Measurements from ENCODE around the gene NBPF4. TPM values are rescaled to one million over a fixed set of nuclear protein-coding genes. Genes with fewer than 3 reads are reported as not detected.
"Not testable (repeated sequence)": the region's sequence is repeated elsewhere in the genome, so short reads cannot be mapped to it uniquely, and the experiment has no call there.

NBPF4 gene
- total RNA-seq, 2 experiments from 2014 or later = 0.15 TPM; not detected in 1

DNA sequence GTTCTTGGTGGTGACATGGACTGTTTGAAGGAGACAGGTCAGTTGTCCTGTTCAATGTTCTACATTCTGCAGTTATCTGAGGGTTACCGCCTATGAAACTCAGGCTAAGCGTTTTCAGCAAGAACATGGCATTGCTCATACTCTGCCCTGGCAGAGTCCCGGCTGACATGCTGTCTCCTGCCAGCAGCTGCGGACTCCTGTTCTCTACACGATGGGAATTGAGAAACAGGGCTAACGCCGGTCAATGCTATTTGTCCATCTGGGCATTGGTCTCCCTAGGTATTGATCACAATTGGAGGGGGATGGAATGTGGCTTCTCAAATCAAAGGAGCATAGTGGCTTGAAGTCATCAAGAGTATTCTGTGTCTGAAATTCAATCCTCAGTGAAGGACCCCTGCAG, 20.6 kb downstream of the NBPF4 start:
- H3K27ac Mint-ChIP-seq; H3K4me3 Mint-ChIP-seq; H3K36me3 Mint-ChIP-seq; CTCF ChIA-PET; DNase-seq; H3K4me1 Mint-ChIP-seq; ATAC-seq; H3K9me3 Mint-ChIP-seq (ENCODE audit: low read depth): not testable (repeated sequence)
- H3K27me3 Mint-ChIP-seq = peaks cover 13% of the 10 kb centered on the region

DNA sequence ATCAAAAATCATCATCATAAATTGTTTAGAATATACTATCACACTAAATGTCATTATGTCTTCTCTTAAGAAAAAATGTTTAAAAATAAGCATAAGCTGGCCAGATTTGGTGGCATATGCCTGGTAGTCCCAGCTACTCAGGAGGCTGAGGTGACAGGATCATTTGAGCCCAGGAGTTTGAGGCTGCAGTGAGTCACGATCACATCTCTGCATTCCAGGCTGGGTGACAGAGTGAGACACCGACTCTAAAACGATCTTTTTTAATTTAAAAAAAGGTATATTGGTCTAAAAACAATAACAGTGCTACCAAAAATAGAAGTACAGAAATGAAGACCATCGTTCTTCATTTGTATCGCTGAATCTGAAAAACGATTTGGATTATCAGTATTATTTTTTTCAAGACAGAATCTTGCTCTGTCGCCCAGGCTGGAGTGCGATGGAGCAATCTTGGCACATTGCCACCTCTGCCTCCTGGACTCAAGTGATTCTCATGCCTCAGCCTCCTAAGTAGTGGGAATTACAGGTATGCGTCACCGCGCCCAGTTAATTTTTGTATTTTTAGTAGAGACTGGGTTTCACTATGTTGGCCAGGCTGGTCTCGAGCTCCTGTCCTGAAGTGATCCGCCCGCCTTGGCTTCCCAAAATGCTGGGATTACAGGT, 26.2 kb downstream of the NBPF4 start:
- H3K4me1 Mint-ChIP-seq; DNase-seq; H3K27ac Mint-ChIP-seq; H3K9me3 Mint-ChIP-seq (ENCODE audit: low read depth); ATAC-seq; H3K36me3 Mint-ChIP-seq; H3K4me3 Mint-ChIP-seq; CTCF ChIA-PET: not testable (repeated sequence)
- H3K27me3 Mint-ChIP-seq = peaks cover 26% of the 10 kb centered on the region

DNA sequence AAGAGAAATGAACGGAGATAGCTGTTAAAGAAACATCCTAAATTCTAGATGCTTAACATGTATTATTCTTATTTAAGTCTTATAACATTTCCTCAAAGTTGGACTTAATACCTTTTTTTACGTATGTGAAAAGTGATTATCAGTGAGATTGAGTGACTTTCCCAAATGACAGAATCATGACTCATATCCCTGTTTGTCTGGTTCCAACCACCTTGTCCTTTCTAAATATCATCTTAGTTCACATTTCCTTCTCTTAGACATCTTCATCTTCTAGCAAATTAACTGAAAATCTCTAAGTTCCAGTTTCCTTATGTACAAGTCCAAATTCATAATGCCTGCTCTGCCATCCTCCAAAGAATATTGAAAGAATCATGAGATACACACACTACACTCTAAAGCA, 26.9 kb downstream of the NBPF4 start:
- ATAC-seq; H3K27ac Mint-ChIP-seq; DNase-seq; H3K4me3 Mint-ChIP-seq; H3K36me3 Mint-ChIP-seq; H3K4me1 Mint-ChIP-seq; H3K9me3 Mint-ChIP-seq (ENCODE audit: low read depth): not testable (repeated sequence)
- peaks cover 30% of the 10 kb centered on the region for H3K27me3 Mint-ChIP-seq
- CTCF ChIA-PET = interaction anchor here (1.1 kb wide), 1 partner anchor 427 kb away, joined by 3 read pairs; no protein-coding TSS in a partner anchor

DNA sequence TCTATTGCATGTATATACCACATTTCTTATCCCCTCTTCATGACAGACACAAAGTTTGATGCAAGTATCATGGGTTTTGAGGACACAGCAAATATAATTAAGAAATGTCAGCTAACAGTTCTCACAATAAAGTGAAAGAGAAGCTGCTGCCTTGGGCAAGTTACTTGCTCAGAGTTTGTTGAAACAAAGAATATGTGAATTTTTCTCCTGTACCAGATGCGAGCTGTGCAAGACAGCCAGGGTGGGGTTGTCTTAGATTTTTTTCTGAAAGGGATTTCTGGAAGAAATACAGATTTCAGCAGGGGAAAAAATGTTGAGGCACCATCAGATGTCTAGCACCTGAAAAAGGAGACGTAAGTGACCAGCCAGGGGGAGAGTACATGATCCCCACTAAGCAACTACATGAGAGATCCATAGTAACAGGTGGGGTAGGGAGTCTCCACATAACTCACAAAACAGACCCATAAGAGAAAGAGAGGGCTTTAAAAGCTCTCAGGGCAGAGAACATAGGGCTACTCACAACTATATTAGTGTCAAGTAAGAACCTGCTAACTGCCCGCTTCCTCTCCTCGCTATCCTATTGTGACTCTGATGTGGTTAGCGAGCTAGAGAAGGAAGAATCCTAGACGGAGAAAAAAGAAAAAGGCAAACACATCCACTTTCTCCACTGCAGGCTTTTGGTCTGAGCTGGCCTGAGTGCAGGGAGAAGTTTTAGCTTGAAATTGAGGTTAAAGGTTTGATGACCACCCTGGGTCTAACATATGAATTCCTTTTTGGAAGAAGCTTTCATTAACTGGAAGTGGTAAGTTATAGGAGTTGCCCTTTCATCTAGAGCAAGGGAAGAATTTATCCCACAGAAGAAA, 27.6 kb downstream of the NBPF4 start:
- not testable (repeated sequence) for DNase-seq; H3K27ac Mint-ChIP-seq; H3K9me3 Mint-ChIP-seq (ENCODE audit: low read depth); H3K36me3 Mint-ChIP-seq; H3K4me3 Mint-ChIP-seq; ATAC-seq; H3K4me1 Mint-ChIP-seq
- peaks cover 37% of the 10 kb centered on the region for H3K27me3 Mint-ChIP-seq
- CTCF ChIA-PET = interaction anchor here (1.1 kb wide), 1 partner anchor 427 kb away, joined by 3 read pairs; no protein-coding TSS in a partner anchor

DNA sequence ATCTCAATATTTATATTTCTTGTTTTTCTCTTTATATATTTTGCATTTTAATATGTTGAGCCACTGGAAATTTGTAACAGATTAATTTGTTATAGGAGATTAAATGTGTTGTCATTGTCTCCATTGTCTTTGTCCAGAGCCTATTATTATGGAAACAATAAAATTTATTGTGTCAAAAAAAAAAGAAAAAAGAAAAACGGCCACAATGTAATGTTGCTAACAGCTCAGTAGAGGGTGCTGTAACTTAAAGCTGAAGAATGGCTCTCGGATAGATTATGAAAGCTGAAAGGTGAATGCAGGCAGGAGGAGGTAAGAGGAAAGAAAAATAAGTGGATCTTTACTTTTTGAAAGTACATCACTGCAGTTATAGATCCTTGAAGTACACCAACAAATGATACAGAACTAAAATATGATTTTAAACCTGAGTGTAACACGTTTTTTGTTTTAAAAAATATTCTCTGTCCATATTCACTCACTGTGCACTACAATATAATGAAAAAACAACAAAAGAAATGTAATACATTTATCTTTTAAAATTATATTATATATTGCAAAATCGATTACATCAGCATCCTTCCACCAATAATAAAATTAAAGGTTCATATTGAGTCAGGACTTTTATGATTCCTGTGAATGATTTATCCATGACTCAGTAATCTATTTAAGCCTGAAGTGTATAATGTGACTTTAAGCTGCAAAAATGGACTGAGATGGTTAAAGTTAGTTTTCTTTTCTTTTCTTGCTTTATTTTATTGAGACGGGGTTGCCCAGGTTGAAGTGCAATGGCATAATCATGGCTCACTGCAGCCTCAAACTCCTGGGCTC, 29.0 kb downstream of the NBPF4 start:
- CTCF ChIA-PET; DNase-seq; H3K4me3 Mint-ChIP-seq; H3K36me3 Mint-ChIP-seq; H3K4me1 Mint-ChIP-seq; H3K27ac Mint-ChIP-seq; H3K9me3 Mint-ChIP-seq (ENCODE audit: low read depth): not testable (repeated sequence)
- peak; percentile 55 for ATAC-seq
- H3K27me3 Mint-ChIP-seq = peaks cover 47% of the 10 kb centered on the region

DNA sequence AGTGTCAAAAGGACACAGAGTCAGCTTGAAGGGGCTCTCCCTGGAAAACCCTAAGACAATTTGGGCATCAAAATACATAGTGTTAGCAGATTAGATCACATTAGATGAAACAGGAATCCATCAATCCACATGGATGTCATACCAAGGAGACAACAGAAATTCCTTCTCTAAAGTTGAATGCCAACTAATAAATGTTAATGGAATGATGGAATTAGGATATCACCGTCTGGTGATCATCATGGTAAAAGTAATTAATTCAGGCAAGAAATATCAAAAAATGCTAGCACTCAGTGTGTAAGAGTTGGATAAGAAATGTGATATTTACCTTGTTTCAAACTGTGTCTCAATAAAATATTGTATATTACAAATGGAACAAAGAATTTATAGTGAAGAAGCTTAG, 32.9 kb downstream of the NBPF4 start:
- Mint-ChIP-seq H3K27me3 (peaks cover 61% of the 10 kb centered on the region), H3K9me3 (ENCODE audit: low read depth) (no peaks in the 10 kb centered on the region), H3K4me1 (peaks cover 11% of the 10 kb centered on the region), H3K27ac (no peak overlapping the region), H3K4me3 (no peak overlapping the region), H3K36me3 (no peaks in the 10 kb centered on the region)
- DNase-seq = no peak
- ATAC-seq = no peak
- CTCF ChIA-PET = interaction anchor here (1.4 to 4.5 kb wide), 2 partner anchors 10 to 434 kb away, joined by 4 to 23 read pairs; partner anchors contain the start of gene SLC25A24

DNA sequence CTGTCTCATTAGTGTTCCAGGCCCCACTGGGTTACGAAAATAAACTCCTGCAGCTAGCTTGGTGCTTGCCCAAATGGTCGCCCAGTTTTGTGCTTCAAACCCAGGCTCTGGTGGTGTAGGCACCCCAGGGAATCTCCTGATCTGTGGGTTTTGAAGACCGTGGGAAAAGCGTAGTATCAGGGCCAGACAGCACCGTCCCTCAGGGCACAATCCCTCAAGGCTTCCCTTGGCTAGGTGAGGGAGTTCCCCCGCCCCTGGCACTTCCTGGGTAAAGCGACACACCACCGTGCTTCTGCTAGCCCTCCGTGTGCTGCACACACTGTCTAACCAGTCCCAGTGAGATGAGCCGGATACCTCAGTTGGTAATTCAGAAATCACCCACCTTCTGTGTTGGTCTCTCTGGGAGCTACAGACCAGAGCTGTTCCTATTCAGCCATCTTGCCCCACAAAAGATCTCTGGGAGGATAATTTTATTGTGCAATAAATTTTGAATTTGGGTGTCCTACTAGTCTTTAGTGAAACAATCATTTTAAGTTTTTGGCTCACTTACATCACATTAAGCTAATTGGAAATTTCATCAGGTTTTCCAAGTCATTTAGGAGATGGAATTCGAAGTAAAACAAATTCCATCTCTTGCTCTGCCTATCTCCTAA, 34.3 kb downstream of the NBPF4 start:
- CTCF ChIA-PET = interaction anchor here (4.5 kb wide), 1 partner anchor 9 kb away, joined by 23 read pairs; the partner anchor contains the start of gene SLC25A24
- Mint-ChIP-seq H3K4me3 (no peak overlapping the region), H3K9me3 (ENCODE audit: low read depth) (no peaks in the 10 kb centered on the region), H3K27me3 (peaks cover 67% of the 10 kb centered on the region), H3K27ac (no peak overlapping the region), H3K4me1 (peaks cover 9% of the 10 kb centered on the region), H3K36me3 (no peaks in the 10 kb centered on the region)
- ATAC-seq (peak; percentile 36), DNase-seq (no peak)

DNA sequence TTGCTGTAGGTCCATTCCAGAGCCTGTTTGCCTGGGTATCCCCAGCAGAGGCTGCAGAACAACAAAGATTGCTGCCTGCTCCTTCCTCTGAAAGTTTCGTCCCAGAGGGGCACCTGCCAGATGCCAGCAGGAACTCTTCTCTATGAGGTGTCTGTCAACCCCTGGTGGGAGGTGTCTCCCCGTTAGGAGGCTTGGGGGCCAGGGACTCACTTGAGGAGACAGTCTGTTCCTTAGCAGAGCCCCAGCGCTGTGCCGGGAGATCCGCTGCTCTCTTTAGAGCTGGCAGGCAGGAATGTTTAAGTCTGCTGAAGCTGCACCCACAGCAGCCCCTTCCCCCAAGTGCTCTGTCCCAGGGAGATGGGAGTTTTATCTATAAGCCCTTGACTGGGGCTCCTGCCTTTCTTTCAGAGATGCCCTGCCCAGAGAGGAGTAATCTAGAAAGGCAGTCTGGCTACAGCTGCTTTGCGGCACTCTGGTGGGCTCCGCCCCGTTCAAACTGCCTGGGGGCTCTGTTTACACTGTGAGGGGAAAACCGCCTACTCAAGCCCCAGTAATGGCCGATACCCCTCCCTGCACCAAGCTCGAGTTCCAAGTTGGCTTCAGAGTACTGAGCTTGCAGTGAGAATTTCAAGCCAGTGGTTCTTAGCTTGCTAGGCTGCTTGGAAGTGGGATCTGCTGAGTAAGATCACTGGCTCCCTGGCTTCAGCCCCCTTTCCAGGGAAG, 35.0 kb downstream of the NBPF4 start:
- CTCF ChIA-PET = interaction anchor here (4.5 kb wide), 1 partner anchor 8 kb away, joined by 23 read pairs; the partner anchor contains the start of gene SLC25A24
- Mint-ChIP-seq H3K4me3 (no peak overlapping the region), H3K9me3 (ENCODE audit: low read depth) (peaks cover 2% of the 10 kb centered on the region), H3K27me3 (peaks cover 67% of the 10 kb centered on the region), H3K36me3 (no peaks in the 10 kb centered on the region), H3K4me1 (peaks cover 10% of the 10 kb centered on the region), H3K27ac (no peak overlapping the region)
- DNase-seq (no peak), ATAC-seq (no peak)

DNA sequence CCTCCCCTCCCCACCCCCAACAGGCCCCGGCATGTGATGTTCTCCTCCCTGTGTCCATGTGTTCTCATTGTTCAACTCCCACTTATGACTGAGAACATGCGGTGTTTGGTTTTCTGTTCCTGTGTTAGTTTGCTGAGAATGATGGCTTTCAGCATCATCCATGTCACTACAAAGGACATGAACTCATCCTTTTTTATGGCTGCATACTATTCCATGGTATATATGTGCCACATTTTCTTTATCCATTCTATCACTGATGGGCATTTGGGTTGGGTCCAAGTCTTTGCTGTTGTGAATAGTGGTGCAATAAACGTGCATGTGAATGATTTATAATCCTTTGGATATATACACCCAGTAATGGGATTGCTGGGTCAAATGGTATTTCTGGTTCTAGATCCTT, 40.3 kb downstream of the NBPF4 start:
- DNase-seq = not testable (repeated sequence)

DNA sequence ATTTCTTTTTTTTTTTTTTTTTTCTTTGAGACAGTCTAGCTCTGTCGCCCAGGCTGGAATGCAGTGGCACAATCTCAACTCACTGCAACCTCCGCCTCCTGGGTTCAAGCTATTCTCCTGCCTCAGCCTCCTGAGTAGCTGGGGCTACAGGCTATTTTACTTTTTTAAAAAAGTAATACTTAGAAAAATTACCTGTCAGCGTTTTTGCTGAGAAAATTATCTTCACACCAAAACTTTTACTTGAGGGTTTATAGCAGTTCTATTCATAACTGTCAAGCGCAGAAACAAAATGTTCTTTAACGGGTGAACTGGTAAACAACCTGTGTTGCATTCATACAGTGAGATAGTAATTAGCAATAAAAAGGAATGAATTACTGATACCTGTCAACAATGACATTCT, 42.2 kb downstream of the NBPF4 start:
- CTCF ChIA-PET = interaction anchor here (1.0 to 3.8 kb wide), 3 partner anchors 9 to 358 kb away, joined by 3 to 23 read pairs (median 3); partner anchors contain the start of gene EEIG2
- Mint-ChIP-seq H3K4me1 (peaks cover 35% of the 10 kb centered on the region), H3K9me3 (ENCODE audit: low read depth) (peaks cover 2% of the 10 kb centered on the region), H3K27me3 (peaks cover 19% of the 10 kb centered on the region), H3K36me3 (peaks cover 22% of the 10 kb centered on the region), H3K4me3 (peak overlapping the region; percentile 90), H3K27ac (no peak overlapping the region)
- DNase-seq (no peak), ATAC-seq (no peak)

More for the DNA sequence above, 40.3 kb downstream of the NBPF4 start:
- H3K4me1 Mint-ChIP-seq = peaks cover 20% of the 10 kb centered on the region
- H3K9me3 Mint-ChIP-seq (ENCODE audit: low read depth); H3K4me3 Mint-ChIP-seq; CTCF ChIA-PET; H3K36me3 Mint-ChIP-seq; ATAC-seq; H3K27ac Mint-ChIP-seq: not testable (repeated sequence)
- H3K27me3 Mint-ChIP-seq = peaks cover 34% of the 10 kb centered on the region

DNA sequence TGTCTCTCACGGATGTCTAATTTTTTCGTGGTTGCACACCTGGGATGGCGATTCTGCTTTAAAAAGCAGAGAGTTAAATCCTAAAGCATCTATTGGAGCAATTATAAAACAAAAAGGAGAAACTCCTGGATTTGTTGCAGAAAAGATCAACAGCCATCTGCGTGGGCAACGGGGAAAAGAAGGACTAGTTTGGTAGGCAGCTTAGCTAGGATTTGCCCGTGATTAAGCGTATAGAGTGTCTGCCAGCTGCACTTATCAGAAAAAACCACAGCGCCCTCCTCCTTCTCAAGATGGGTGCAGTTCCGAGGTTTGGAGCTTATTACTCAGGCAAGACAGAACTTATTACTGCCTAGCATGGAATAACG, 43.2 kb downstream of the NBPF4 start:
- H3K4me1 Mint-ChIP-seq = peaks cover 38% of the 10 kb centered on the region

More for the DNA sequence above, 43.2 kb downstream of the NBPF4 start:
- H3K4me3 Mint-ChIP-seq = peak overlapping the region; percentile 90
- peaks cover 11% of the 10 kb centered on the region for H3K27me3 Mint-ChIP-seq
- H3K36me3 Mint-ChIP-seq = peaks cover 30% of the 10 kb centered on the region
- DNase-seq (peak; percentile 61), ATAC-seq (peak; percentile 31)
- CTCF ChIA-PET = interaction anchor here (0.6 to 3.8 kb wide), 9 partner anchors 10 to 459 kb away, joined by 3 to 23 read pairs (median 4); partner anchors contain the start of gene EEIG2
- peaks cover 4% of the 10 kb centered on the region for H3K9me3 Mint-ChIP-seq (ENCODE audit: low read depth)
- peak overlapping the region; percentile 85 for H3K27ac Mint-ChIP-seq
